GM18868 (cell line): ENCODE results near the gene ODAD2.
"Not testable (repeated sequence)": the region's sequence is repeated elsewhere in the genome, so short reads cannot be mapped to it uniquely, and the experiment has no call there.

ENCODE experiments used
- ATAC-seq: cut with Tn5 transposase; IDR thresholded peaks from one replicate; pipeline ENCODE4 v1.9.1; 2021; ENCODE audit warnings: mild to moderate bottlenecking, moderate library complexity; ENCODE audit not compliant: unreplicated experiment

ODAD2 gene

GRCh38 chr10:27998954-27999275 is at the start of gene ODAD2:
TSS of gene ODAD2 (minus strand) at chr10:27999079. CDS start at chr10:27995142, 3,937 bp downstream.
- no peak for ATAC-seq

- no peak for ATAC-seq
Observed at GRCh38 chr10:28047061-28047460, 48.2 kb upstream of the ODAD2 start.

- no peak for ATAC-seq
Observed at GRCh38 chr10:28046579-28046978, 47.7 kb upstream of the ODAD2 start.

- ATAC-seq, result no peak
Observed at GRCh38 chr10:28043941-28044340, 45.1 kb upstream of the ODAD2 start.

- ATAC-seq, result no peak
Observed at GRCh38 chr10:28036587-28036986, 37.7 kb upstream of the ODAD2 start.

- ATAC-seq, result no peak
Observed at GRCh38 chr10:28020993-28021982, 22.4 kb upstream of the ODAD2 start.

- no peak for ATAC-seq
Observed at GRCh38 chr10:28020080-28020860, 21.4 kb upstream of the ODAD2 start.

- no peak for ATAC-seq
Observed at GRCh38 chr10:28014651-28015050, 15.8 kb upstream of the ODAD2 start.

GRCh38 chr10:28012990-28013515 is 14.2 kb upstream of the ODAD2 start:
- ATAC-seq, result no peak

- no peak for ATAC-seq
Observed at GRCh38 chr10:28010821-28011220, 11.9 kb upstream of the ODAD2 start.

- no peak for ATAC-seq
Observed at GRCh38 chr10:28008054-28008453, 9.2 kb upstream of the ODAD2 start.

GRCh38 chr10:28001353-28001752 is 2.5 kb upstream of the ODAD2 start:
- no peak for ATAC-seq

- ATAC-seq, result no peak
Observed at GRCh38 chr10:27998178-27998953, 513 bp downstream of the ODAD2 start.

GRCh38 chr10:27997865-27998177 is 1.1 kb downstream of the ODAD2 start:
- ATAC-seq, result no peak

GRCh38 chr10:27995311-27995710 is 3.6 kb downstream of the ODAD2 start:
- no peak for ATAC-seq

- ATAC-seq, result not testable (repeated sequence)
Observed at GRCh38 chr10:27989357-27989756, 9.5 kb downstream of the ODAD2 start.

- ATAC-seq, result no peak
Observed at GRCh38 chr10:27986821-27987220, 12.1 kb downstream of the ODAD2 start.

- ATAC-seq, result no peak
Observed at GRCh38 chr10:27982875-27983543, 15.9 kb downstream of the ODAD2 start.

- ATAC-seq, result no peak
Observed at GRCh38 chr10:27981744-27982143, 17.1 kb downstream of the ODAD2 start.

GRCh38 chr10:27970795-27971194 is 28.1 kb downstream of the ODAD2 start:
- ATAC-seq, result not testable (repeated sequence)
